CD14-positive monocyte (primary cell): ENCODE measurements around the gene BICDL1. TPM values are rescaled to one million over a fixed set of nuclear protein-coding genes. Genes with fewer than 3 reads are reported as not detected.
A peak's percentile ranks its signal among the peaks of the same experiment; 100 is the strongest.

ENCODE experiments used
- DNase-seq, 3 donors: peaks; one replicate each; pipeline ENCODE4 v3.0.0-alpha.2; 2011 to 2022
- H2AFZ ChIP-seq: 2 replicates; pipeline ENCODE4 v1.6.0; 2012; ENCODE audit warnings: mild to moderate bottlenecking, low read depth, low read length, inconsistent platforms; ENCODE audit not compliant: insufficient read depth, poor library complexity, severe bottlenecking
- H3K27ac ChIP-seq, 2 donors: 1 replicate in 1 of 2; 2 replicates in 1 of 2; pipeline ENCODE4 v1.5.1; 2012 to 2013; ENCODE audit warnings: low read length in 2 of 2, control low read depth in 1 of 2, inconsistent platforms in 1 of 2, low read depth in 1 of 2, mild to moderate bottlenecking in 1 of 2
- H3K27me3 ChIP-seq, 2 donors: one replicate each; pipeline versions ENCODE4 v1.6.0 to v1.6.1; 2011 to 2013; ENCODE audit warnings: low read length in 2 of 2; ENCODE audit not compliant: control insufficient read depth in 2 of 2, insufficient read depth in 2 of 2
- H3K36me3 ChIP-seq, 2 donors: replicated peaks in 1 of 2; 1 replicate in 1 of 2; 2 replicates in 1 of 2; pipeline versions ENCODE4 v1.5.1 to v1.6.1; 2012 to 2013; ENCODE audit warnings: low read length in 2 of 2, control low read depth in 1 of 2, inconsistent platforms in 1 of 2, mild to moderate bottlenecking in 1 of 2; ENCODE audit not compliant: insufficient read depth in 2 of 2, control insufficient read depth in 1 of 2
- H3K4me1 ChIP-seq, 2 donors: 1 replicate in 1 of 2; 2 replicates in 1 of 2; pipeline versions ENCODE4 v1.5.1 to v1.6.1; 2012 to 2013; ENCODE audit warnings: low read length in 2 of 2, control low read depth in 1 of 2, inconsistent platforms in 1 of 2, mild to moderate bottlenecking in 1 of 2, moderate library complexity in 1 of 2; ENCODE audit not compliant: insufficient read depth in 2 of 2, control insufficient read depth in 1 of 2
- H3K4me2 ChIP-seq: replicated peaks from 2 replicates; pipeline ENCODE3; 2012; ENCODE audit warnings: low read length, moderate library complexity, mild to moderate bottlenecking; ENCODE audit not compliant: poor library complexity, severe bottlenecking; ENCODE audit errors: extremely low read depth
- H3K4me3 ChIP-seq, 3 experiments: fragments of 200-600 bp in 1 of 3; sonication (generic) in 1 of 3; replicated peaks in 1 of 3; 1 replicate in 2 of 3; 2 replicates in 1 of 3; pipeline ENCODE4 v1.5.1; 2011 to 2013; ENCODE audit warnings: low read length in 3 of 3, mild to moderate bottlenecking in 3 of 3, control low read depth in 2 of 3, low read depth in 2 of 3, inconsistent platforms in 1 of 3, moderate library complexity in 1 of 3
- H3K79me2 ChIP-seq: 2 replicates; pipeline ENCODE4 v1.6.0; 2012; ENCODE audit warnings: mild to moderate bottlenecking, control low read depth, inconsistent platforms, low read length, moderate library complexity; ENCODE audit not compliant: insufficient read depth
- H3K9ac ChIP-seq: 2 replicates; pipeline ENCODE4 v1.6.0; 2017; ENCODE audit warnings: low read length, mild to moderate bottlenecking; ENCODE audit not compliant: insufficient read depth, poor library complexity, severe bottlenecking
- H3K9me3 ChIP-seq, 2 donors: replicated peaks in 1 of 2; 1 replicate in 1 of 2; 2 replicates in 1 of 2; pipeline versions ENCODE4 v1.5.1 to v1.6.1; 2012 to 2013; ENCODE audit warnings: low read length in 2 of 2, control low read depth in 1 of 2; ENCODE audit not compliant: control insufficient read depth in 1 of 2, insufficient read depth in 1 of 2
- H4K20me1 ChIP-seq: 2 replicates; pipeline ENCODE4 v1.6.0; 2012; ENCODE audit warnings: mild to moderate bottlenecking, low read length, control low read depth, moderate library complexity; ENCODE audit not compliant: insufficient read depth
- H3K27ac Mint-ChIP-seq, 7 donors: one replicate each; pipeline ENCODE4 v1.8.0; 2020; ENCODE audit warnings: mild to moderate bottlenecking in 7 of 7, mixed read lengths in 7 of 7, moderate library complexity in 6 of 7, inconsistent platforms in 2 of 7
- H3K27me3 Mint-ChIP-seq, 3 donors: one replicate each; pipeline ENCODE4 v1.8.0; 2021 to 2022; ENCODE audit warnings: low read depth in 3 of 3, mild to moderate bottlenecking in 3 of 3, mixed read lengths in 3 of 3, moderate library complexity in 3 of 3, inconsistent platforms in 1 of 3
- H3K36me3 Mint-ChIP-seq, 2 donors: one replicate each; pipeline ENCODE4 v1.8.0; 2020; ENCODE audit warnings: mixed read lengths in 2 of 2, inconsistent platforms in 1 of 2, mild to moderate bottlenecking in 1 of 2
- H3K4me1 Mint-ChIP-seq: one replicate; pipeline ENCODE4 v1.8.0; 2020; ENCODE audit warnings: mild to moderate bottlenecking, mixed read lengths
- H3K4me3 Mint-ChIP-seq, 2 donors: one replicate each; pipeline ENCODE4 v1.8.0; 2020; ENCODE audit warnings: mild to moderate bottlenecking in 2 of 2, mixed read lengths in 2 of 2, moderate library complexity in 1 of 2
- H3K9me3 Mint-ChIP-seq, 7 donors: one replicate each; pipeline ENCODE4 v1.8.0; 2020 to 2022; ENCODE audit warnings: mixed read lengths in 7 of 7, mild to moderate bottlenecking in 6 of 7, moderate library complexity in 6 of 7, inconsistent platforms in 2 of 7
- CTCF ChIP-seq: fragments of 200-600 bp; IDR thresholded peaks from one replicate; pipeline ENCODE4 v1.8.0; 2022; ENCODE audit warnings: antibody characterized with exemption, mild to moderate bottlenecking
- WGBS: methylation state at CpG from one replicate; pipeline ENCODE4 v1.1.5; 2013; ENCODE audit warnings: missing lambda C conversion rate; ENCODE audit not compliant: insufficient coverage; 5-methylcytosine and 5-hydroxymethylcytosine counted together
- intact Hi-C, 2 donors: fragments of 100-400 bp; cut with micrococcal nuclease; formaldehyde crosslinking; loops; one replicate each; pipeline versions ENCODE4 v1.15.0 to v1.15.1; 2023
- polyA plus RNA-seq, 3 donors: library from polyadenylated mRNA; depleted of rRNA in 1 of 3; unstranded in 2 of 3; stranded (reverse) in 1 of 3; fragments of 300-500 nt in 2 of 3; fragments of >200 nt in 1 of 3; fragmentation: Illumina TruSeq in 2 of 3; gene quantifications; 1 replicate in 2 of 3; 2 replicates in 1 of 3; pipeline ENCODE4 v1.2.3, GENCODE V29; 2012 to 2021

The BICDL1 gene
- polyA plus RNA-seq, 3 donors = 0.13 TPM; not detected in 2

- H4K20me1 ChIP-seq = peaks cover 56% of the 10 kb centered on the region
- peak overlapping the region; percentile 89 for H3K4me2 ChIP-seq
- H3K27me3 ChIP-seq = no peaks in the 10 kb centered on the region
- Mint-ChIP-seq H3K4me1 (peaks cover 64% of the 10 kb centered on the region), H3K27me3 (no peaks in the 10 kb centered on the region), H3K9me3 (peaks cover 0 to 5% (median 0%) of the 10 kb centered on the region in 7 donors), H3K27ac (peak overlapping the region in 4 of 7 donors; percentile 57 to 91 (median 87)), H3K36me3 (peaks cover 17 to 28% of the 10 kb centered on the region in 2 donors), H3K4me3 (peak overlapping the region; percentile 85 to 93)
- TF ChIP-seq CTCF = no peak
- H3K9ac ChIP-seq = no peak overlapping the region
- DNase-seq = no peak
- H2AFZ ChIP-seq = no peak overlapping the region
- H3K9me3 ChIP-seq = peaks cover 0 to 3% of the 10 kb centered on the region in 2 donors
- peaks cover 47% of the 10 kb centered on the region for H3K79me2 ChIP-seq
- H3K4me3 ChIP-seq = peak overlapping the region; percentile 65 to 91 (median 75)
- peaks cover 43 to 59% of the 10 kb centered on the region in 2 donors for H3K4me1 ChIP-seq
- H3K36me3 ChIP-seq = peaks cover 0 to 14% of the 10 kb centered on the region in 2 donors
- no peak overlapping the region for H3K27ac ChIP-seq
- intact Hi-C loops = loop anchor here in 1 of 2 donors (5.0 kb wide), 1 partner anchor 84 kb away; the partner anchor contains the start of gene RPLP0
- 80% methylated on average over 1 of the region's 7 CpGs for WGBS
These were observed 128.9 kb downstream of the BICDL1 start for GRCh38 chr12:120117961-120118320.

- H3K4me2 ChIP-seq = peak overlapping the region; percentile 89
- peaks cover 43 to 59% of the 10 kb centered on the region in 2 donors for H3K4me1 ChIP-seq
- intact Hi-C loops = loop anchor here in 1 of 2 donors (5.0 kb wide), 1 partner anchor 84 kb away; the partner anchor contains the start of gene RPLP0
- H3K27ac ChIP-seq = peak overlapping the region; percentile 69 to 85
- peak overlapping the region in 1 of 3 experiments; percentile 91 for H3K4me3 ChIP-seq
- Mint-ChIP-seq H3K9me3 (peaks cover 0 to 5% (median 0%) of the 10 kb centered on the region in 7 donors), H3K36me3 (peaks cover 13 to 22% of the 10 kb centered on the region in 2 donors), H3K4me3 (peak overlapping the region in 1 of 2 donors; percentile 27), H3K27ac (peak overlapping the region; percentile 65 to 91 (median 89)), H3K27me3 (no peaks in the 10 kb centered on the region), H3K4me1 (peaks cover 59% of the 10 kb centered on the region)
- peaks cover 51% of the 10 kb centered on the region for H4K20me1 ChIP-seq
- WGBS = 100% methylated on average over 3 of the region's 11 CpGs
- TF ChIP-seq CTCF = no peak
- no peaks in the 10 kb centered on the region for H3K27me3 ChIP-seq
- no peak overlapping the region for H3K9ac ChIP-seq
- peaks cover 0 to 3% of the 10 kb centered on the region in 2 donors for H3K9me3 ChIP-seq
- peaks cover 41% of the 10 kb centered on the region for H3K79me2 ChIP-seq
- DNase-seq = peak in 2 of 3 donors; percentile 47 to 59
- peaks cover 0 to 14% of the 10 kb centered on the region in 2 donors for H3K36me3 ChIP-seq
- no peak overlapping the region for H2AFZ ChIP-seq
These were observed 129.5 kb downstream of the BICDL1 start for GRCh38 chr12:120118321-120119061.
